ENCODE data around the gene CDS2.

Gene CDS2

DNA sequence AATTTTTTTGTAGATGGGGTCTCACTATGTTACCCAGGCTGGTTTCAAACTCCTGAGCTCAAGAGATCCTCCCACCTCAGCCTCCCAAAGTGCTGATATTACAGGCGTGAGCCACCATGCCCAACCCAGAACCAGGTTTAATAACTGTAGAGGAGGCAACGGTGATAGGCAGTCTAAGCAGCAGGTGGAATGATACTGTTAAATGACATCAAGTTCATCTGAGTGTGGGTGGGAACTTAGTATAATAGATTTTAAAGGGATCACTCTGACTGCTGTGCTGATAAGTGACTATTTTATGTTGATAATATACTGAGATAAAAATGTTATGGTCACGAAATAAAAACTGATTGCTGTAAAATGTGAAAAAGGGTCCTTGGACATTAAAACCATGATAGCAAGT is 38.1 kb upstream of the CDS2 start:
- ATAC-seq = no peak
- TF ChIP-seq GLIS3 (CRISPR knock-in tag; IDR thresholded peaks at IDR 0.05) = no peak
- TF ChIP-seq ISL1 (CRISPR knock-in tag; IDR thresholded peaks at IDR 0.05) = no peak
- TF ChIP-seq ARNTL (CRISPR knock-in tag; IDR thresholded peaks at IDR 0.05; ENCODE audit: borderline replicate concordance, low read depth) = no peak
- TF ChIP-seq, protein P1, sequence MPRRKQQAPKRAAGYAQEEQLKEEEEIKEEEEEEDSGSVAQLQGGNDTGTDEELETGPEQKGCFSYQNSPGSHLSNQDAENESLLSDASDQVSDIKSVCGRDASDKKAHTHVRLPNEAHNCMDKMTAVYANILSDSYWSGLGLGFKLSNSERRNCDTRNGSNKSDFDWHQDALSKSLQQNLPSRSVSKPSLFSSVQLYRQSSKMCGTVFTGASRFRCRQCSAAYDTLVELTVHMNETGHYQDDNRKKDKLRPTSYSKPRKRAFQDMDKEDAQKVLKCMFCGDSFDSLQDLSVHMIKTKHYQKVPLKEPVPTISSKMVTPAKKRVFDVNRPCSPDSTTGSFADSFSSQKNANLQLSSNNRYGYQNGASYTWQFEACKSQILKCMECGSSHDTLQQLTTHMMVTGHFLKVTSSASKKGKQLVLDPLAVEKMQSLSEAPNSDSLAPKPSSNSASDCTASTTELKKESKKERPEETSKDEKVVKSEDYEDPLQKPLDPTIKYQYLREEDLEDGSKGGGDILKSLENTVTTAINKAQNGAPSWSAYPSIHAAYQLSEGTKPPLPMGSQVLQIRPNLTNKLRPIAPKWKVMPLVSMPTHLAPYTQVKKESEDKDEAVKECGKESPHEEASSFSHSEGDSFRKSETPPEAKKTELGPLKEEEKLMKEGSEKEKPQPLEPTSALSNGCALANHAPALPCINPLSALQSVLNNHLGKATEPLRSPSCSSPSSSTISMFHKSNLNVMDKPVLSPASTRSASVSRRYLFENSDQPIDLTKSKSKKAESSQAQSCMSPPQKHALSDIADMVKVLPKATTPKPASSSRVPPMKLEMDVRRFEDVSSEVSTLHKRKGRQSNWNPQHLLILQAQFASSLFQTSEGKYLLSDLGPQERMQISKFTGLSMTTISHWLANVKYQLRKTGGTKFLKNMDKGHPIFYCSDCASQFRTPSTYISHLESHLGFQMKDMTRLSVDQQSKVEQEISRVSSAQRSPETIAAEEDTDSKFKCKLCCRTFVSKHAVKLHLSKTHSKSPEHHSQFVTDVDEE (CRISPR knock-in tag; IDR thresholded peaks at IDR 0.05) = no peak
- TF ChIP-seq, protein P2, sequence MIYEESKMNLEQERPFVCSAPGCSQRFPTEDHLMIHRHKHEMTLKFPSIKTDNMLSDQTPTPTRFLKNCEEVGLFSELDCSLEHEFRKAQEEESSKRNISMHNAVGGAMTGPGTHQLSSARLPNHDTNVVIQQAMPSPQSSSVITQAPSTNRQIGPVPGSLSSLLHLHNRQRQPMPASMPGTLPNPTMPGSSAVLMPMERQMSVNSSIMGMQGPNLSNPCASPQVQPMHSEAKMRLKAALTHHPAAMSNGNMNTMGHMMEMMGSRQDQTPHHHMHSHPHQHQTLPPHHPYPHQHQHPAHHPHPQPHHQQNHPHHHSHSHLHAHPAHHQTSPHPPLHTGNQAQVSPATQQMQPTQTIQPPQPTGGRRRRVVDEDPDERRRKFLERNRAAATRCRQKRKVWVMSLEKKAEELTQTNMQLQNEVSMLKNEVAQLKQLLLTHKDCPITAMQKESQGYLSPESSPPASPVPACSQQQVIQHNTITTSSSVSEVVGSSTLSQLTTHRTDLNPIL (CRISPR knock-in tag; IDR thresholded peaks at IDR 0.05; ENCODE audit: low read depth) = no peak
- no peak for TF ChIP-seq PPARA (CRISPR knock-in tag; IDR thresholded peaks at IDR 0.05; ENCODE audit: borderline replicate concordance)
- TF ChIP-seq ESRRG (CRISPR knock-in tag; IDR thresholded peaks at IDR 0.05) = no peak
- TF ChIP-seq, protein P3, sequence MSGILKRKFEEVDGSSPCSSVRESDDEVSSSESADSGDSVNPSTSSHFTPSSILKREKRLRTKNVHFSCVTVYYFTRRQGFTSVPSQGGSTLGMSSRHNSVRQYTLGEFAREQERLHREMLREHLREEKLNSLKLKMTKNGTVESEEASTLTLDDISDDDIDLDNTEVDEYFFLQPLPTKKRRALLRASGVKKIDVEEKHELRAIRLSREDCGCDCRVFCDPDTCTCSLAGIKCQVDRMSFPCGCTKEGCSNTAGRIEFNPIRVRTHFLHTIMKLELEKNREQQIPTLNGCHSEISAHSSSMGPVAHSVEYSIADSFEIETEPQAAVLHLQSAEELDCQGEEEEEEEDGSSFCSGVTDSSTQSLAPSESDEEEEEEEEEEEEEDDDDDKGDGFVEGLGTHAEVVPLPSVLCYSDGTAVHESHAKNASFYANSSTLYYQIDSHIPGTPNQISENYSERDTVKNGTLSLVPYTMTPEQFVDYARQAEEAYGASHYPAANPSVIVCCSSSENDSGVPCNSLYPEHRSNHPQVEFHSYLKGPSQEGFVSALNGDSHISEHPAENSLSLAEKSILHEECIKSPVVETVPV (CRISPR knock-in tag; IDR thresholded peaks at IDR 0.05) = no peak
- TF ChIP-seq ZNF565 (CRISPR knock-in tag; conservative IDR thresholded peaks at IDR 0.05; ENCODE audit: low read depth) = no peak
- TF ChIP-seq, protein P4, sequence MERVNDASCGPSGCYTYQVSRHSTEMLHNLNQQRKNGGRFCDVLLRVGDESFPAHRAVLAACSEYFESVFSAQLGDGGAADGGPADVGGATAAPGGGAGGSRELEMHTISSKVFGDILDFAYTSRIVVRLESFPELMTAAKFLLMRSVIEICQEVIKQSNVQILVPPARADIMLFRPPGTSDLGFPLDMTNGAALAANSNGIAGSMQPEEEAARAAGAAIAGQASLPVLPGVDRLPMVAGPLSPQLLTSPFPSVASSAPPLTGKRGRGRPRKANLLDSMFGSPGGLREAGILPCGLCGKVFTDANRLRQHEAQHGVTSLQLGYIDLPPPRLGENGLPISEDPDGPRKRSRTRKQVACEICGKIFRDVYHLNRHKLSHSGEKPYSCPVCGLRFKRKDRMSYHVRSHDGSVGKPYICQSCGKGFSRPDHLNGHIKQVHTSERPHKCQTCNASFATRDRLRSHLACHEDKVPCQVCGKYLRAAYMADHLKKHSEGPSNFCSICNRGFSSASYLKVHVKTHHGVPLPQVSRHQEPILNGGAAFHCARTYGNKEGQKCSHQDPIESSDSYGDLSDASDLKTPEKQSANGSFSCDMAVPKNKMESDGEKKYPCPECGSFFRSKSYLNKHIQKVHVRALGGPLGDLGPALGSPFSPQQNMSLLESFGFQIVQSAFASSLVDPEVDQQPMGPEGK (CRISPR knock-in tag; IDR thresholded peaks at IDR 0.05; ENCODE audit: borderline replicate concordance) = no peak

DNA sequence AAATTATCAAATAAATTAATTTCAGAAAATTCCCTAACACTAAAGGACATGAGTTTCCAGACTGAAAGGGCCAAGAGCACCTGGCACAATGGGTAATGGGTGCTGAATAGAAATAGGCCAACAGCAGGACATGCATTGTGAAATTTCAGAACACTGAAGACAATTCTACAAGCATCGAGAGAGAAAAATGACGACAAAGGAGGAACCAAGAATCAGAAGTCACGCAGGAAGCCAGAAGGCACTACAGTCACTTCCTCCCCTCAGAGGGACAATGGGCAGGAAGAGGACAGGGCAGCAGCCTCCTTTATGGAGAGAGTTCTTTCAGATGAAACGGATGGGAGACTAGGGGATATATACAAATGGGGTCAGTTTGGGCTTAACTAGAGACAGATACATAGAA is 36.6 kb upstream of the CDS2 start:
- TF ChIP-seq OSR1 (CRISPR knock-in tag; IDR thresholded peaks at IDR 0.05) = no peak
- no peak for TF ChIP-seq CSDC2 (CRISPR knock-in tag; IDR thresholded peaks at IDR 0.05)
- TF ChIP-seq ZFP3 (CRISPR knock-in tag; IDR thresholded peaks at IDR 0.05) = no peak
- TF ChIP-seq TCF4 (CRISPR knock-in tag; IDR thresholded peaks at IDR 0.05; ENCODE audit: borderline replicate concordance) = no peak
- no peak for TF ChIP-seq ZNF70 (CRISPR knock-in tag; IDR thresholded peaks at IDR 0.05)
- no peak for TF ChIP-seq GLIS3 (CRISPR knock-in tag; IDR thresholded peaks at IDR 0.05)
- no peak for TF ChIP-seq BACH2 (CRISPR knock-in tag; IDR thresholded peaks at IDR 0.05; ENCODE audit: borderline replicate concordance)
- TF ChIP-seq ZC3H10 (CRISPR knock-in tag; IDR thresholded peaks at IDR 0.05) = no peak
- no peak for TF ChIP-seq RARB (CRISPR knock-in tag; IDR thresholded peaks at IDR 0.05)
- TF ChIP-seq ISL1 (CRISPR knock-in tag; IDR thresholded peaks at IDR 0.05) = no peak
- TF ChIP-seq ZNF8 (CRISPR knock-in tag; IDR thresholded peaks at IDR 0.05) = no peak
- TF ChIP-seq ARNTL (CRISPR knock-in tag; IDR thresholded peaks at IDR 0.05; ENCODE audit: borderline replicate concordance, low read depth) = no peak
- TF ChIP-seq ESRRG (CRISPR knock-in tag; IDR thresholded peaks at IDR 0.05) = no peak
- no peak for TF ChIP-seq ZNF565 (CRISPR knock-in tag; conservative IDR thresholded peaks at IDR 0.05; ENCODE audit: low read depth)
- ATAC-seq = no peak

DNA sequence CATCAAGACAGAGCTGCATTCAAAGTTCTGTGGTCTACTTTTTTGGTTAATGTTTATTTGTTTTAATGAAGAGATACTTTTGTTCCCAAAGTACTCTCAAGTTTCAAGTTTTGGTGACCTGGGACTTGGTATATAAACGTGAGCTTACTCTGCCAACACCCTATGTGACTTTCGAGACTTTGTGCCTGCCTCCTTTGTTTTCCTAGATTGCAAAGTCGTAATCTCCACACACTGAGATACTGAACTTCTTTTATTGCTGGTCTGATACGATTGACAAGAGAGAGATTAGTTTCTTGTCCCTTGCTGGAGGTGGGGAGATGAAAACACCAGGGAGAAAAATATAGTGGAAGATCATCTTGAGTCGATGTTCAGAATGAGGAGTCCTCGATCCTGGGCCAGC is 34.9 kb upstream of the CDS2 start:
- TF ChIP-seq GLIS3 (CRISPR knock-in tag; IDR thresholded peaks at IDR 0.05) (no peak), TCF4 (CRISPR knock-in tag; IDR thresholded peaks at IDR 0.05; ENCODE audit: borderline replicate concordance) (no peak), OSR1 (CRISPR knock-in tag; IDR thresholded peaks at IDR 0.05) (no peak)
- ATAC-seq = no peak

DNA sequence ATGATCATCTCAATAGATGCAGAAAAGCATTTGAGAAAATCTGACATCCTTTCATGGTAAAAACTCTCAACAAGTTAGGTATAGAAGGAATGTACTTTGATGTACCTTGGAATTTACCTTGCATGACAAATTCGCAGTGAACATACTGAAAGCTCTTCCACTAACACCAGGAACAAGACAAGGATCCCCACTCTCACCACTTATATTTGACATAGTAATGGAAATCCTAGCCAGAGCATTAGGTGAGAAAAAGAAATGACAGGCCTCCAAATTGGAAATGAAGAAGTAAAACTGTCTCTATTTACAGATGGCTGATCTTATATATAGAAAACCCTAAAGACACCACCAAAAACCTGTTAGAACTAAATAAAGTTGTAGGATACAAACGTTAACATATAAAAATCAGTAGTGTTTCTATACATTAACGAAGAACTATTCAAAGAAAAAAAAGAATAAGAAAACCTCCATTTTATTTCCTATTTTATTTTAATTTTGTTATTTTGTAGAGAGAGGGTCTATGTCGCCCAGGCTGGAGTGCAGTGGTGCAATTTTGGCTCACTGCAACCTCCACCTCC is 34.0 kb upstream of the CDS2 start:
- no peak for ATAC-seq
- TF ChIP-seq CSDC2 (CRISPR knock-in tag; IDR thresholded peaks at IDR 0.05) (no peak), GLIS3 (CRISPR knock-in tag; IDR thresholded peaks at IDR 0.05) (no peak), ZFP30 (CRISPR knock-in tag; IDR thresholded peaks at IDR 0.05) (no peak), RARB (CRISPR knock-in tag; IDR thresholded peaks at IDR 0.05) (no peak)
- TF ChIP-seq, protein P1 (CRISPR knock-in tag; IDR thresholded peaks at IDR 0.05) = no peak

Measured in SK-N-SH treated with all-trans-retinoic acid at 6 μM for 48 hours (cell line).